Spleen (tissue), 7 donors: ENCODE measurements around the gene KCNJ4.

Experiments used
- POLR2A ChIP-seq, 3 donors: fragments of 450-650 bp; IDR thresholded peaks; one replicate each; pipeline ENCODE4 v1.5.1; 2017; ENCODE audit warnings: antibody characterized with exemption in 3 of 3, mild to moderate bottlenecking in 1 of 3
- POLR2AphosphoS5 ChIP-seq, 3 donors: sonication (generic); formaldehyde crosslinking; IDR thresholded peaks; one replicate each; pipeline ENCODE4 v1.5.1; 2017; ENCODE audit warnings: antibody characterized with exemption in 3 of 3
- TF ChIP-seq, protein P1 (sequence below), 11 experiments: fragments of 200-600 bp in 7 of 11; fragments of 450-650 bp in 4 of 11; sonication (generic) in 4 of 11; IDR thresholded peaks in 8 of 11; conservative IDR thresholded peaks in 3 of 11; 1 replicate in 7 of 11; 2 replicates in 4 of 11; pipeline versions ENCODE4 v1.4.0 to v1.8.0; 2016 to 2021; ENCODE audit warnings: antibody characterized with exemption in 11 of 11, inconsistent platforms in 4 of 11, mild to moderate bottlenecking in 1 of 11
- donor health status: DM: no; HTN: no; CAD: no; lungs with moderate emphysema.
- donor health status: DM: no; HTN: no; CAD: no.
- donor health status: DM: no; HTN: no; CAD: no.

DNA sequence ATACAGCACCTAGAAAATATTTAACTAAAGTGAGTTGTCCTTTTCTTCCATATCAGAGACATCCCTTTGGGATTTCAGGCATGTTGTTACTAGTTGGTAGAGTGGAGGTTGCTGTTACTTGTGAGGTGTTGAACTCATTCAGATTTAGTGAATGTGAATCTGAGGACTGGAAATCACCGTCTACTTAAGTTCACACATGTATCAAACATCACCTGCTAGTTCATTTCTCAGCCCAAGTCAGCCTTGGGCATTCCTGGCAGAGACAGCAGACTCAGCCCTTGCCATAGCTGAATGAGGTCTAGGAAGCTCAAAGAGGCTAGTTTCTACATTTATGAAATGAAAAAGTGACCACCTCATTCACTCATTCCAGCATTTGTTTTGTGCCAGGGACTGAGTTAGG lies 22.6 kb upstream of the KCNJ4 start:
- TF ChIP-seq POLR2AphosphoS5 (IDR thresholded peaks at IDR 0.05) (no peak), POLR2A (IDR thresholded peaks at IDR 0.05) (no peak)
- TF ChIP-seq, protein P1, sequence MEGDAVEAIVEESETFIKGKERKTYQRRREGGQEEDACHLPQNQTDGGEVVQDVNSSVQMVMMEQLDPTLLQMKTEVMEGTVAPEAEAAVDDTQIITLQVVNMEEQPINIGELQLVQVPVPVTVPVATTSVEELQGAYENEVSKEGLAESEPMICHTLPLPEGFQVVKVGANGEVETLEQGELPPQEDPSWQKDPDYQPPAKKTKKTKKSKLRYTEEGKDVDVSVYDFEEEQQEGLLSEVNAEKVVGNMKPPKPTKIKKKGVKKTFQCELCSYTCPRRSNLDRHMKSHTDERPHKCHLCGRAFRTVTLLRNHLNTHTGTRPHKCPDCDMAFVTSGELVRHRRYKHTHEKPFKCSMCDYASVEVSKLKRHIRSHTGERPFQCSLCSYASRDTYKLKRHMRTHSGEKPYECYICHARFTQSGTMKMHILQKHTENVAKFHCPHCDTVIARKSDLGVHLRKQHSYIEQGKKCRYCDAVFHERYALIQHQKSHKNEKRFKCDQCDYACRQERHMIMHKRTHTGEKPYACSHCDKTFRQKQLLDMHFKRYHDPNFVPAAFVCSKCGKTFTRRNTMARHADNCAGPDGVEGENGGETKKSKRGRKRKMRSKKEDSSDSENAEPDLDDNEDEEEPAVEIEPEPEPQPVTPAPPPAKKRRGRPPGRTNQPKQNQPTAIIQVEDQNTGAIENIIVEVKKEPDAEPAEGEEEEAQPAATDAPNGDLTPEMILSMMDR (IDR thresholded peaks at IDR 0.05 in 8 of 11, conservative IDR thresholded peaks at IDR 0.05 in 3 of 11), result no peak
